ENCODE measurements around the gene CD164L2.
A peak's percentile ranks its signal among the peaks of the same experiment; 100 is the strongest.

CD164L2 gene

DNA sequence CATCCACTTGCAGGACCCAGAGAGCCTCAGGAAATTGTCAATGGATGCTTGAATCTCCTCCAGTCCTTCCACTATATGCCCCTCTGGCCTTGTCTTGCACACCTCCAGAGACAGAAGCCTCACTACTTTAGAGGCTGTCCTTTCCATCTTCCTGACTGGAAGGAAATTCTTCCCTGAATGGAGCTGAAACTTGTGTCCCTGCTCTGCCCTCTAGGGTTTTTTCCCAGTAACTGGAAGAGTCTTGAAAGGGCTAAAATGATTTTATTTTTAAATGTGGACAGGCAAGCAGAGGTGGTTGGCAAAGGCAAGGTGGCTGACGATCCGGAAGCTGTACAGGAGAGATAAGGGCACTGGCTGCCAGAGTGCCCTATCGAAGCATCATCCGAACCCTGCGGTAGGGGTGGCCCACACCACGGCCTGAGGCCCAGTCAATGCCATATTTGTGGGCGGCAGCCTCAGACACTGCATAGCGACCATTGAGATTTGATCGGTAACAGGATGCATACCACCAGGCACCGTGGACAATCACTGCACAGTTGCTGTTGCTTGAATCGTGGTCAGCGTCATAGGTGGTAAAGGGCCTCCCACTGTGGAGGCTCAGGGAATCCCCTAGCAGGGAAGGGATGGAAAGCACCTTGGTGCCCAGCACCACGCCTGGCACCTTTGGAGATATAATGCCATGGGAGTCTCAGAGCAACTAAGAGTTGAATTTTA is 14.1 kb downstream of the CD164L2 start:
- no peak for DNase-seq (ENCODE audit: low spot score)
- TF ChIP-seq, protein P1, sequence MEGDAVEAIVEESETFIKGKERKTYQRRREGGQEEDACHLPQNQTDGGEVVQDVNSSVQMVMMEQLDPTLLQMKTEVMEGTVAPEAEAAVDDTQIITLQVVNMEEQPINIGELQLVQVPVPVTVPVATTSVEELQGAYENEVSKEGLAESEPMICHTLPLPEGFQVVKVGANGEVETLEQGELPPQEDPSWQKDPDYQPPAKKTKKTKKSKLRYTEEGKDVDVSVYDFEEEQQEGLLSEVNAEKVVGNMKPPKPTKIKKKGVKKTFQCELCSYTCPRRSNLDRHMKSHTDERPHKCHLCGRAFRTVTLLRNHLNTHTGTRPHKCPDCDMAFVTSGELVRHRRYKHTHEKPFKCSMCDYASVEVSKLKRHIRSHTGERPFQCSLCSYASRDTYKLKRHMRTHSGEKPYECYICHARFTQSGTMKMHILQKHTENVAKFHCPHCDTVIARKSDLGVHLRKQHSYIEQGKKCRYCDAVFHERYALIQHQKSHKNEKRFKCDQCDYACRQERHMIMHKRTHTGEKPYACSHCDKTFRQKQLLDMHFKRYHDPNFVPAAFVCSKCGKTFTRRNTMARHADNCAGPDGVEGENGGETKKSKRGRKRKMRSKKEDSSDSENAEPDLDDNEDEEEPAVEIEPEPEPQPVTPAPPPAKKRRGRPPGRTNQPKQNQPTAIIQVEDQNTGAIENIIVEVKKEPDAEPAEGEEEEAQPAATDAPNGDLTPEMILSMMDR (IDR thresholded peaks at IDR 0.05; ENCODE audit: extremely low read depth, insufficient read depth, missing control alignments), result no peak
- in situ Hi-C loops (cut with MboI; ENCODE audit: low pct_unique_long_range_greater_than_20kb, low sequenced_read_pairs, unreplicated experiment), result no loop called here

DNA sequence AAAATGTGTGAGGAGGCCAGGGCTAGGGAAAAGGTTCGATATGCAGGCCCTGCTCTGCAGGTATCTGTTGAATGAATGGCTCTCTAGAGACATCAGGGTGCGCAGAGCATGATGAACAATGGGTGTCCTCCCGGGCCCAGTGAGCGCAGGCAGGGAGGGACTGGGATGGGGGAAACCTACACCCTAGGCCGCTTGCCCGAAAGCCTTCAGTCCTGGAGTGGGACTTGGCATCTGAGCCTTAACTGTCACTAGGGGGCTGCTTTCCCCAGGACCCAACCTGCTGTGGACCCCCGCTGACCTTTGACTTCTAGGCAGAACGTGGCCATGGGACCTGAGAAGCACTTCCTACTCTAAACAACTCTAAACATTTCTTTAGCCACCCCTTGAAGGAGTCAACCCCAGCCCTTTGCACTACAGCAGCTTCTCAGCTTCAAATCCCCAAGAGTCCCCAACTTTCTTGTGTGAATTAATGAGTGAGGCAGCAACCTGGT is 15.9 kb downstream of the CD164L2 start:
- in situ Hi-C loops (cut with MboI; ENCODE audit: low pct_unique_long_range_greater_than_20kb, low sequenced_read_pairs, unreplicated experiment), result no loop called here
- TF ChIP-seq, protein P1 (IDR thresholded peaks at IDR 0.05; ENCODE audit: extremely low read depth, insufficient read depth, missing control alignments), result no peak

DNA sequence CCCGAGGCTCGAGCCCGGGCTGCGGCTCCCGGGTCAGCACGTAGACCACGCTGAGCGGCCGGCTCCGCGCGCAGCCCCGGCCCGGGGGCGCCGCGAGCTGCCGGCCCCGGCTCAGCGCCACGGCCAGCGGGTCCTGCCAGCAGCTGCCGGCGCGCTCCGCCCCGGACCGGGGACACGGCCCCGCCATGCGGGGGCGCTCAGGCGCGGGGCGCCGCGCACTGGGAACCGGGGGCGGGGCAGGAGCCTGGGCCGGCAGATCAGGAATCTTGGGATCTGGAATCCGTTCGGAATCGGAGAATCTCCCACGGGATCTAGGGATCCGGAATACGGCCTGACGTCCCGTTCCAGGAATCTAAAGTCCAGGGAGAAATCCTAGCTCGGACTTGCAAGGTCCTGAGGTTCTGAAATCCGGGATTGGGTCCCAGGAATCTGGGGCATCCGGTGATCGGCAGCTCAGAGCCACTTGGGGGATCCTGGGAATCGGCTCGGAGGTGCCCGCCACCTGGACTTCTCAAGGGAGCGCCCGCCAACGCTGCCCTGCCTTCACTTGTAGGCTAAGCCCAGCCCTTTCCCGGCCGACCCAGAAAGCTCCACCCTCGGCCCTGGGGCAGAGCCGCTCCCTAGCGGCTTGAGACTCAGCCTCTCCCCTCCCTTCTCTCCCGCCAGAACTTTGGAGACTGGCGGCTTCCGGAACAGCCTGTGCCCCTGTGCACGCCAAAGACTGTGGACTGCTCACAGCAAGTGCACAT is 16.5 kb downstream of the CD164L2 start, which contains the start of gene MAP3K6:
TSS of gene MAP3K6 (minus strand) at position 551 of the 749 bp plus-strand sequence. CDS start at position 187, 364 bp downstream.
- DNase-seq (ENCODE audit: low spot score), result peak; percentile 78
- in situ Hi-C loops (cut with MboI; ENCODE audit: low pct_unique_long_range_greater_than_20kb, low sequenced_read_pairs, unreplicated experiment), result no loop called here
- TF ChIP-seq, protein P1 (IDR thresholded peaks at IDR 0.05; ENCODE audit: extremely low read depth, insufficient read depth, missing control alignments), result peak; percentile 67

More for the DNA sequence above, 15.9 kb downstream of the CD164L2 start:
- no peak for DNase-seq (ENCODE audit: low spot score)

DNA sequence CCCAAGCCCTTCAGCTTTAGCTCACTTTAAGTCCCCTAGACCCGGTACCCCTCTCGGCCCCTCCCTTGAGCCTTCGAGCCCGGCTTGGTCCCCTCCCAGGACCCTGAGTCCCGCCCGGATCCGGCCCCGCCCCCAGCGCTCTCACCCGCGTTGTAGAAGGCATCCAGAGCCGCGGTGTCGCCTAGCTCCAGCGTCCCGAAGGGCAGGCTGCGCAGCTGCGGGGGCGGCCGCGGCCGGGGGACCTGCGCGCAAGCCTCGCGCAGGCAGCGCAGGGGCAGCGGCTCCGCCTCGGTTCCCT is 17.1 kb downstream of the CD164L2 start:
- TF ChIP-seq, protein P1 (IDR thresholded peaks at IDR 0.05; ENCODE audit: extremely low read depth, insufficient read depth, missing control alignments), result no peak
- DNase-seq (ENCODE audit: low spot score), result peak; percentile 84
- in situ Hi-C loops (cut with MboI; ENCODE audit: low pct_unique_long_range_greater_than_20kb, low sequenced_read_pairs, unreplicated experiment), result no loop called here

DNA sequence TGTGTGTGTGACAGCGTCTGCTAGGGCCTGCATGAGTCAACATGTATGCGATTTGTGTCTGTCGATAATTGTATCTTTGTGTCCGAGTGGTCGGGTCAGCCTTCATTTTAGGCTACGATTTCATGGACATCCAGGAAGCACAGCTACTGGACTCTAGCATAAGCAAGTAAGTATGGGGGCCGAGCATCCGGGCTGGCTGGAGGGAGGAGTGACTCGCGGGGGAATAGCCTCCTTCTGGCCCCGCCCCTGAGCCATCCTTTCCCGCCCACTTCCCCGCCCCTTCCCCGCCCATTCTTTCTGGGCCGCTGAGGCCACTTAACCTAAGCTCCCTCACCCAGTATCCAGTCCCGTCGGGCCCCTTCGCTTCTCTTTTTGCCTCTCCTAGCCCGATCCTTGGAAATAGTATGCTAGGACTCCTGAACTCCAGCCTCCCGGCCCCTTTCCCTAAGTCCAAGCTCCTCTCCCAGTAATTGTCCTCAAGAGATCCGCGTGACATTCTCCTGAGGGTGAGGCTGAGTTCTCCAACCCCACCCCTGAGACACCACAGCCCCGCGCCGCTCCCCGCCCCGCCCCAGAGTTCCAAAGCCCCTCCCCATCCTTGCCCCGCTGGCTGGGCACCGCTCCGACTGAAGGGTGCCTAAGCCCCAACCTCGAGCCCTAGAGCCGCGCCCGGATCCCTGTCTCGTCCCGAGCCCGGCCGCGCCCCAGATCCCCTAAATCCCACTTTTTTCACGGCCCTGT is 17.6 kb downstream of the CD164L2 start:
- peak; percentile 98 for DNase-seq (ENCODE audit: low spot score)
- TF ChIP-seq, protein P1 (IDR thresholded peaks at IDR 0.05; ENCODE audit: extremely low read depth, insufficient read depth, missing control alignments), result no peak
- in situ Hi-C loops (cut with MboI; ENCODE audit: low pct_unique_long_range_greater_than_20kb, low sequenced_read_pairs, unreplicated experiment), result no loop called here

DNA sequence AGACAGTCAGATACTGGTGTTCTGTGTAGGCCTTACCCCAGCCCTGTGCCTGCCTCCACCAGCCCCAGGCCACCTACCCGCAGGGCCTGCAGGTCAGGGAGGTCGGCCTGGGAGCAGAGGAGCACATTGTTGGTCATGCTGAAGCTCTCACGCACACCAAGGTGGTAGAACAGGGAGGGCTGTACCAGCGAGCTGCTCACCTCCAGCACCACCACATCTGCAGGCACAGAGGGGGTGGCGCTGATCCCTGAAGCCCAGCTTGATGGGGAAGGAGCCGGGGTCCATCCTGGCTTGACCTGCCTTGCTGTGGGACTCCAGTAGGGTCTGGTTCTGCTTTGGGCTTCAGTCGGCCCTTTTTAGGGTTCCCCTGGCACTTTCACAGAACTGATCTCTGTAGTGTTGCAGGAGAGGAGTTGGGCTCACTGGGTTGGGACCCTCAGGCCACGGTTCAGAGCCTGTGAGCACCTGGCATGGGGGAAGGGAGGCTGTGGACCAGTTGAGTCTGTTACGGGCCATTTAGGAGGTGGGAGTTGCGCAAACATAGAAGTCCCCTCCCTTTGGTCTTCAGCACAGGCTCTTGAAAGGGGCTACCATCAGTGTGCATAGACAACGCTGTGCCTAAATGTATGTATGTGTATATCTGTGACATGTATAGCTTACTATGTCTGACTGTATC is 18.3 kb downstream of the CD164L2 start:
- DNase-seq (ENCODE audit: low spot score), result no peak
- in situ Hi-C loops (cut with MboI; ENCODE audit: low pct_unique_long_range_greater_than_20kb, low sequenced_read_pairs, unreplicated experiment), result no loop called here
- TF ChIP-seq, protein P1 (IDR thresholded peaks at IDR 0.05; ENCODE audit: extremely low read depth, insufficient read depth, missing control alignments), result no peak
